Effector memory CD4-positive, alpha-beta T cell (primary cell): ENCODE results near the gene AOPEP.
A peak's percentile ranks its signal among the peaks of the same experiment; 100 is the strongest.

Source experiments
- DNase-seq, 3 donors: peaks; one replicate each; pipeline ENCODE4 v3.0.0-alpha.2; 2020
- H3K27ac ChIP-seq: 2 replicates; pipeline ENCODE4 v1.7.0; 2013; ENCODE audit warnings: mild to moderate bottlenecking, low read length, moderate library complexity; ENCODE audit not compliant: insufficient read depth, poor library complexity, severe bottlenecking
- H3K27me3 ChIP-seq: replicated peaks from 2 replicates; pipeline ENCODE4 v1.7.0; 2013; ENCODE audit warnings: mild to moderate bottlenecking, low read length; ENCODE audit not compliant: insufficient read depth, control insufficient read depth, poor library complexity, severe bottlenecking
- H3K36me3 ChIP-seq: 2 replicates; pipeline ENCODE4 v1.7.0; 2013; ENCODE audit warnings: mild to moderate bottlenecking, low read length, moderate library complexity; ENCODE audit not compliant: control insufficient read depth, insufficient read depth
- H3K4me1 ChIP-seq: 2 replicates; pipeline ENCODE4 v1.7.0; 2013; ENCODE audit warnings: low read length, mild to moderate bottlenecking; ENCODE audit not compliant: control insufficient read depth, insufficient read depth, poor library complexity, severe bottlenecking
- H3K4me3 ChIP-seq: 2 replicates; pipeline ENCODE4 v1.7.0; 2013; ENCODE audit warnings: low read length, low read depth, mild to moderate bottlenecking; ENCODE audit not compliant: insufficient read depth, poor library complexity, severe bottlenecking
- H3K9me3 ChIP-seq: 2 replicates; pipeline ENCODE4 v1.7.0; 2013; ENCODE audit warnings: mild to moderate bottlenecking, low read length, moderate library complexity; ENCODE audit not compliant: control insufficient read depth

AOPEP gene

DNA sequence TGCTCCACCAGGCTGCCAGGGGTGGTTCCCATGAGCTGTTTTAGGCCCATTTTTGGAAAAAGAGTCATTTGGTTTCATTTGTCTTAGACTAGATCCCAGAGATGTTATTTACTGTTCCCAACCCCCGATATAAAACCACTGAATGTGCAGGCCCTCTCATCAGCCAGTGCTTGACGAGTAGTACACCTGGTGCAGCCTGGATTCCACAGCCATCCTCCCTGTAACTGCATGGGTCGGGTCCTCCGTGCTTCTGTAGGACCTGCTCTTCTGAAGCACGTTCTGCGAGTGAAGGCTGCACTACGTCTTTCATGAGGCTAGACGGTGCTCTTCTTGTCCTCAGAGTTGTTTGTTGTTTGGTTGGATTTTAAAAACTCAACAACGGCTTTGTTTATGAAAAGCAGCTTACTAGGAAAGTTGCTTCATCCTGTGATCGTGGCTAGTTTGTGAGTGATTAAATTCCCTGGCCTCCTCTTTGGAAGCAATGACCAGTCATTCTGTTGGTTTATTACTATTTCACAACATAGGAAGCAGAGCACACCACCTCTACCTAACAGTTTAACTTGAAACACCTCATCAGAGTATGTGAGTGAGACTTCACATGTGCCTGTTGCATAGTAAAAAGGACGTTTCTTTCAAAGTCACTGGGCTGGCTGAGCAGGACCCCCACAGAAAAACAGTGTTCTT, 135.2 kb downstream of the AOPEP start:
- H3K27me3 ChIP-seq: no peaks in the 10 kb centered on the region
- peaks cover 24% of the 10 kb centered on the region for H3K4me1 ChIP-seq
- no peaks in the 10 kb centered on the region for H3K36me3 ChIP-seq
- DNase-seq: peak in 1 of 3 donors; percentile 4
- no peak overlapping the region for H3K27ac ChIP-seq
- H3K9me3 ChIP-seq: no peaks in the 10 kb centered on the region
- H3K4me3 ChIP-seq: no peak overlapping the region

DNA sequence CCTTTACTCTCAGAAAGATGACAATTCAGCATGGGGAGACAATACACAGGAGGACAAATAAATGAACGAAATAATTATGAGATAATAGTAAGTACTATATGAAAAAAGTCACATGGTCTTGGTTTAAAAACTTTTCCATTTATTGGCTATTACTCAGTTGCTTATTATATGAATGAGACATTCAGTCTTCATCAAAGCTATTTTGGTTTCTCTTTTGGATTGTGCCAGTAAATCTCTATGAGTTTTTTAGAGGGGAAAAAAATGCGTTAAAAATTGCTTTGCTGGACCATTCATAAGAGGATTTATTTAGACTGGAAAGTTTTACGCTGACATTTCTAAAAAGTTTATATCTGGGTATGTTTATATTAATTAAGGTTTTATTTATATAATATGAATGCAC, 137.7 kb downstream of the AOPEP start:
- H3K4me1 ChIP-seq: peaks cover 24% of the 10 kb centered on the region

DNA sequence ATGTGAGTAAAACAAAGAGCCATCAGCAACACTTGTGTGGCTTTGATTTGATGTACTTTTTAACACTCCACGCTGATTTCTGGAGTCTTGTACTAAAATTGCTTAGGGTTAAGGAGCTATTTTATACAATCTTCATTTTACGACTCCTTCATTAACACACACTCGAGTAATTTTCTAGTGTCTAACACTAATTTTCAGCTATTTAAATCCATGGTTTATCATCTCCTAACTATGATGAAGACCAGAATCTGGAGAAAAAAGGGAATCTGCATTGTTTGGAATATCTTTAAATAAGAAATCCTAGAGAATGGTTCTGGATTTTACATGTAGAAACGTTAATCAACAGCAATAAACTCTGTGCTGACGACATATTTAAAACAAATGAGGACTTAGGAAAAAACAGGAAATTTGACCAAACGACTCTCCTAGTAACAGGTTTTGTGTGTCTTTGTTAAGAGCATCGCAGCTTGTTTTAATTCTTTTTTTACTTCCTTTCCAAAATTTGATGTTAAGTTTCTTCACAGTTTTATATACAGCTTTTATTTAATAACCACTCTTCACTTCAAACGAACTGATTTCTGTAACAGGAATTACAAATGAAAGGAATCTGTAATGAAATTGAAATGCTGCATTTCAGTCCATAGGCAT, 138.5 kb downstream of the AOPEP start:
- no peak overlapping the region for H3K27ac ChIP-seq
- H3K4me1 ChIP-seq: peaks cover 24% of the 10 kb centered on the region
- no peaks in the 10 kb centered on the region for H3K27me3 ChIP-seq
- H3K36me3 ChIP-seq: no peaks in the 10 kb centered on the region
- no peak for DNase-seq
- H3K9me3 ChIP-seq: no peaks in the 10 kb centered on the region
- no peak overlapping the region for H3K4me3 ChIP-seq

More for the DNA sequence above, 137.7 kb downstream of the AOPEP start:
- DNase-seq: no peak
- Histone ChIP-seq H3K9me3 (no peaks in the 10 kb centered on the region), H3K4me3 (no peak overlapping the region), H3K36me3 (no peaks in the 10 kb centered on the region), H3K27me3 (no peaks in the 10 kb centered on the region), H3K27ac (no peak overlapping the region)

DNA sequence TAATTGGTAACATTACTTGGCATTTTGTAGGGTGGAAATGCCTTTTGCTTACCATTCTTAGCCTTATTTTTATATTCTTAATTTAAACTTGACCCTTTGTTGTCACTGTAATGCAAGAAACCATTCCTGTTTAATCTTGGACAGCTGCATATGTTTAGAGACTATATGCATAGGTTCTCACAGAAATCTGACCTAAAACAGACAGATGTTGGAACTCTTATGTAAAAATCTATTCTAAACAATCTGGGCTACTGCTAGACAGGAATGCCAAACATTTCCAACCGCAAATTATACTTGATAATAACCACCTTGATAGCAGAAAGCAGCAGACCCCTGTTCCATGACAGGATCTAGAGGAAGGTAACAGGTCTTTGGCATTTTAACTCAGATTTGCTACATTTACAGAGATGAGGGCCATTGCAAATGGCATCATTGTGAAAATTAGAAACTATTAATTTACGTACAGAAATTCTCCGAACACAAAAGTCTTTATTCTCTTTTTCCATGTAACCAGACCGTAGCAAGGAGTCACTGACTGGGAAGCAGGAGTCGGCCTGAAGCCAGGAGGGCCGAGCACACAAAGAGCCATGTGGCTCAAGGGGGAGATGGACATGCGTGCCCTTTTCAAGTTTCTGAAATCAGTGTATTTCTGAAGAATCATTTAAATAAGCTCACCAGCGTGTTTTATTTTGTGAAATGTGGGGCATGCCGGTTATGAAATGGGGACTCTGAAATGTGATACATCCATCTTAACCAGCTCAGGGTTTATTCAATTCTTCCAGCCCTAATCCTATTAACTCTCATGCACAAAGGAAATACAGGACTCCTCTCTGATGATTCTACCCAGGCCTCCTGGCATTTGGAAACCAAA, 139.3 kb downstream of the AOPEP start:
- peaks cover 24% of the 10 kb centered on the region for H3K4me1 ChIP-seq
- no peak overlapping the region for H3K27ac ChIP-seq
- no peaks in the 10 kb centered on the region for H3K9me3 ChIP-seq
- no peaks in the 10 kb centered on the region for H3K36me3 ChIP-seq
- DNase-seq: no peak
- H3K27me3 ChIP-seq: no peaks in the 10 kb centered on the region
- H3K4me3 ChIP-seq: no peak overlapping the region

DNA sequence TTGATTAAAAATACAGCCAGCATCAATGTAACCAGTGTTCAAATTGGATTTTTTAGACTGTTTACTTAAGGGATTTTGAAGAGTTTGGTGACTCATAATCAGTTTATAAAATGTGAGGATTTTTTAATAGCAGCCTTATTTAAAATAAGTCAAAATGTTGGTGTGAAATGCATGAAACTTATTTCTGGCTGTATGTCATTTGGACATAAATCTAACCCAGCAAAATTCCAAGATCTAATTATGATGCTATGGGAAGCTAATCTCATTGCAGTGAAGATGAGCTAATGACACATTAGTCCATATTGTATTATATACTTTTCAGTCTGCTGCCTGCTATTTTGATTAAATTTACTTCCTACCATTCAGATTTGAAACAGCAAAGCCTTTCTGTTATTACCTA, 140.3 kb downstream of the AOPEP start:
- Histone ChIP-seq H3K36me3 (no peaks in the 10 kb centered on the region), H3K4me1 (peaks cover 22% of the 10 kb centered on the region), H3K27me3 (no peaks in the 10 kb centered on the region), H3K4me3 (no peak overlapping the region), H3K27ac (no peak overlapping the region), H3K9me3 (no peaks in the 10 kb centered on the region)
- DNase-seq: no peak

DNA sequence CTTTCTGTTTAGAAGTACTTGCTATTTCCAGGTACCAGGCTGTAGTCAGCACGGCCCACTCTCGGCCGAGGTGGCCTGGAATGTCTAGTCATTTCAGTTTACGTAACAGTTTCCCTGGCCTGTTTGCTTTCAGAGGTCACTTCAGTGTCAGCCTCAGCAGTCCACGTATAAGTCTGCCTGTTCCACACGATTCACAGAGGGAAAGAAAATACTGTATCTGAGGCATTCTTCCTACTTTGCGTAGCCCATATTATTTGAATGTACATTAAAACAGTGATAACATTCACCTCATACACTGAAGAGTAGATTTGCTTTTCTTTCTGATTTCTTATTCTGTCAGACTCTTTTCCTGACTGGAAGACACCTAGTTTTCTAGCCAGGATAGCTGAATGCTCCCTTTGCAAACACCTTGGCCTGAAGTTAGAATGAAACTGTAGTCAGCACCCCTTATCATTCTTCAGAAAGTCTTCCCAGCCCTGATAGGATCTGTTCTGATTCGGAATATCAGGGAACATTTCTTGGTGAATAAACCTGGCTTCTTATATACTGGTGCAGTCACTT, 140.9 kb downstream of the AOPEP start:
- Histone ChIP-seq H3K27ac (no peak overlapping the region), H3K4me1 (peaks cover 16% of the 10 kb centered on the region), H3K9me3 (no peaks in the 10 kb centered on the region), H3K36me3 (no peaks in the 10 kb centered on the region), H3K4me3 (no peak overlapping the region), H3K27me3 (no peaks in the 10 kb centered on the region)
- no peak for DNase-seq

DNA sequence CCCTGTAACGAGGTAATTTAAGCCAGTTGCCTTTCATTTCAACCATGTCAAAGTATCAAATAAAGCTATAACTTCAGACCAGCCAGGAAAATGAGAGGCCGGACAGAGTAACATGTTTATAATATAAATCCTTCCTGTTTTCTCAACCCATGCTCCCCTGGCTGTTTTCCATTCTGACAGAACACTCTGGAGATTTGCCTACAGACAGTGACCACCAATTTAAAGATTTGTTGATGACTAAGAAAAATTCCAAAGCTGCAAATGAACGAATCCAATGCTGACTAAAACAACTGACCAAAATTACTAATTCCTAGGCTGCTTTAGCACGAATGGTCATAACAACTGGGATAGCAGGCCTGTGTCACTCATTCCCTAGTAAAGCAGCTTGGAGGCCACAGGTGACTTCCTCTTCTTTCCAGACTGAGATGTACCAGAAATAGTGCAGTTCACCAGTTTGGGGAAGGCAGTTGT, 141.4 kb downstream of the AOPEP start:
- Histone ChIP-seq H3K4me1 (peaks cover 14% of the 10 kb centered on the region), H3K36me3 (no peaks in the 10 kb centered on the region), H3K27me3 (no peaks in the 10 kb centered on the region), H3K9me3 (no peaks in the 10 kb centered on the region), H3K27ac (no peak overlapping the region), H3K4me3 (no peak overlapping the region)
- DNase-seq: no peak

DNA sequence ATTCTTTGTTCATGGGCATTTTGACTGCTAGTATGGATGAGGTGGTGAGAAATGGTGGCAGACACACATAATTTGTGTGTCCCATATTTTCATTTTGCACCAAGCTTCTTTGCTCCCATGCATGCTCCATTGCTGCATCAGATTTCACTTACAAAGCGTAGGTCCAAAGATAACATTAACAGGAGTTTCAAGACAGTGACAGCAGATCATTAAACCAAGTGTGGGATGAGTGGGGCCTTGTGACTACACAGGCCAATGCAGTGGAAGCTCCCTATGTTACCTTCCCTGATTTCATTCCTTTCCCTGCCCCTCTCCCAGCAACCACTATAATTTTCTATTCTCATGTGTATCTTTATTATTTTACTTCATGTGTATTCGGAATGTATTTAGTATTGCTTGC, 142.0 kb downstream of the AOPEP start:
- Histone ChIP-seq H3K9me3 (no peaks in the 10 kb centered on the region), H3K27ac (no peak overlapping the region), H3K4me3 (no peak overlapping the region), H3K4me1 (peaks cover 14% of the 10 kb centered on the region), H3K36me3 (no peaks in the 10 kb centered on the region), H3K27me3 (no peaks in the 10 kb centered on the region)
- no peak for DNase-seq

DNA sequence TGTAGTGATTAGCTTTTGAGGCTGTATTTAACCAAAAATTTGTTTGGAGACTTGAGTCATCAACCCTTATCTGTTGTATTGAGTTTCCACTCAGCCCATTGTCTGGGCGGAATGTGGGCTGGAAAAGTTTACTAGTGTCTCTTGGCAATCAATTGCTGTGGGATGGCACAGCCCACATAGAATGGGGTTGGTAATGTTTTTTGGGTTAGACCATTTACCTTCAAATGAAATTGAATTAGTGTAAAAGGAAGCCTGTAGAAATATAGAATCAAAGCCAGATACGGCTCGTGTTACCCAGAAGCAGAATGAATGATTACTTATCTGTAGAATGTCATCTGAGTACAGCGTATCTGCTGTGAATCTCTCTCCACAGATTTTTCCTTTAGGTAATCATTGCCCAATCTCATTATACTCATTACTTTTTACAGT, 142.9 kb downstream of the AOPEP start:
- no peak overlapping the region for H3K27ac ChIP-seq
- DNase-seq: no peak

More for the DNA sequence above, 142.9 kb downstream of the AOPEP start:
- Histone ChIP-seq H3K4me1 (peaks cover 14% of the 10 kb centered on the region), H3K27me3 (no peaks in the 10 kb centered on the region), H3K4me3 (no peak overlapping the region), H3K9me3 (no peaks in the 10 kb centered on the region), H3K36me3 (no peaks in the 10 kb centered on the region)
